Measurements from ENCODE around the gene MALRD1. TPM values are rescaled to one million over a fixed set of nuclear protein-coding genes. Genes with fewer than 3 reads are reported as not detected.

The MALRD1 gene
- total and polyA plus RNA-seq, 2 experiments from 2014 or later = 0.49 to 0.57 TPM

DNA sequence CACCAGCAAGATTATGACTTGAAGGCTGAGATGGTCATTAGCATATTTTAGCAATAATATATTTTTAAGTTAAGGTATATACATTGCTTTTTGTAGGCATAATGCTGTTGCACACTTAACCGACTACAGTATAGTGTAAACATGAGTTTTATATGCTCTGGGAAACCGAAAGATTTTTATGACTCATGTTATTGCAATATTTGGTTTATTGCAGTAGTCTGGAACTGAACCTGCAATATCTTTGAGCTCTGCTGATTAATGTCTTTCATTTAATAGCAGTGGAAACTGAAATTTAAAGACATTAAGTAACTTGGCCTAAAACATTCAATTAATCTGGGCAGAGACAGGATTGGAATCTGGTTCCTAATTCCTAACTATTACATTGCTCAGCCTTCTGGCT is 500.9 kb downstream of the MALRD1 start:
- Histone ChIP-seq H3K9me3 (ENCODE audit: low read depth) (no peaks in the 10 kb centered on the region), H3K4me3 (no peak overlapping the region), H3K27ac (no peak overlapping the region), H3K27me3 (no peaks in the 10 kb centered on the region), H3K36me3 (no peaks in the 10 kb centered on the region), H3K4me1 (ENCODE audit: low read depth) (peaks cover 4% of the 10 kb centered on the region)
- TF ChIP-seq, protein P1, sequence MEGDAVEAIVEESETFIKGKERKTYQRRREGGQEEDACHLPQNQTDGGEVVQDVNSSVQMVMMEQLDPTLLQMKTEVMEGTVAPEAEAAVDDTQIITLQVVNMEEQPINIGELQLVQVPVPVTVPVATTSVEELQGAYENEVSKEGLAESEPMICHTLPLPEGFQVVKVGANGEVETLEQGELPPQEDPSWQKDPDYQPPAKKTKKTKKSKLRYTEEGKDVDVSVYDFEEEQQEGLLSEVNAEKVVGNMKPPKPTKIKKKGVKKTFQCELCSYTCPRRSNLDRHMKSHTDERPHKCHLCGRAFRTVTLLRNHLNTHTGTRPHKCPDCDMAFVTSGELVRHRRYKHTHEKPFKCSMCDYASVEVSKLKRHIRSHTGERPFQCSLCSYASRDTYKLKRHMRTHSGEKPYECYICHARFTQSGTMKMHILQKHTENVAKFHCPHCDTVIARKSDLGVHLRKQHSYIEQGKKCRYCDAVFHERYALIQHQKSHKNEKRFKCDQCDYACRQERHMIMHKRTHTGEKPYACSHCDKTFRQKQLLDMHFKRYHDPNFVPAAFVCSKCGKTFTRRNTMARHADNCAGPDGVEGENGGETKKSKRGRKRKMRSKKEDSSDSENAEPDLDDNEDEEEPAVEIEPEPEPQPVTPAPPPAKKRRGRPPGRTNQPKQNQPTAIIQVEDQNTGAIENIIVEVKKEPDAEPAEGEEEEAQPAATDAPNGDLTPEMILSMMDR (IDR thresholded peaks at IDR 0.05; ENCODE audit: low read depth, low read length) = no peak
- no peak for DNase-seq (ENCODE audit: low read depth in 1 of 2, low spot score in 1 of 2)

DNA sequence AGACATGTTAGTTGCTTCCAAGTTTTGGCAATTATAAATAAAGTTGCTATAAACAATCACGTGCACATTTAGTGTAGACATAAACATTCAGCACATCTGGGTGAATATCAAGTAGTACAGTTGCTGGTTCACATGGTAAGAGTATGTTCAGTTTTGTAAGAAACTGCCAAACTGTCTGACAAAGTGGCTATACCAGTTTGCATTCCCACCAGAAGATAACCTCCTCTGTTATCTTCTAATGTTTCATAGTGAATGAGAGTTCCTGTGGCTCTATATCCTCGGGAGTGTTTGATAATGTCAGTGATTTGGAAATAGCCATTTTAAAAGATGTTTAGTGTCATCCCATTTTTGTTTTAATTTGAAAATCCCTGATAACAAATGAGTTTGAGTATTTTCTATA is 508.1 kb downstream of the MALRD1 start:
- no peak overlapping the region for H3K27ac ChIP-seq
- no peaks in the 10 kb centered on the region for H3K4me1 ChIP-seq (ENCODE audit: low read depth)
- no peaks in the 10 kb centered on the region for H3K9me3 ChIP-seq (ENCODE audit: low read depth)
- H3K4me3 ChIP-seq = no peak overlapping the region
- no peak for DNase-seq (ENCODE audit: low read depth in 1 of 2, low spot score in 1 of 2)
- no peaks in the 10 kb centered on the region for H3K27me3 ChIP-seq
- TF ChIP-seq, protein P1 (IDR thresholded peaks at IDR 0.05; ENCODE audit: low read depth, low read length) = no peak
- H3K36me3 ChIP-seq = no peaks in the 10 kb centered on the region

GRCh38 chr10:19561181-19561580 is 512.6 kb downstream of the MALRD1 start:
- Histone ChIP-seq H3K27me3 (no peaks in the 10 kb centered on the region), H3K9me3 (ENCODE audit: low read depth) (no peaks in the 10 kb centered on the region)

DNA sequence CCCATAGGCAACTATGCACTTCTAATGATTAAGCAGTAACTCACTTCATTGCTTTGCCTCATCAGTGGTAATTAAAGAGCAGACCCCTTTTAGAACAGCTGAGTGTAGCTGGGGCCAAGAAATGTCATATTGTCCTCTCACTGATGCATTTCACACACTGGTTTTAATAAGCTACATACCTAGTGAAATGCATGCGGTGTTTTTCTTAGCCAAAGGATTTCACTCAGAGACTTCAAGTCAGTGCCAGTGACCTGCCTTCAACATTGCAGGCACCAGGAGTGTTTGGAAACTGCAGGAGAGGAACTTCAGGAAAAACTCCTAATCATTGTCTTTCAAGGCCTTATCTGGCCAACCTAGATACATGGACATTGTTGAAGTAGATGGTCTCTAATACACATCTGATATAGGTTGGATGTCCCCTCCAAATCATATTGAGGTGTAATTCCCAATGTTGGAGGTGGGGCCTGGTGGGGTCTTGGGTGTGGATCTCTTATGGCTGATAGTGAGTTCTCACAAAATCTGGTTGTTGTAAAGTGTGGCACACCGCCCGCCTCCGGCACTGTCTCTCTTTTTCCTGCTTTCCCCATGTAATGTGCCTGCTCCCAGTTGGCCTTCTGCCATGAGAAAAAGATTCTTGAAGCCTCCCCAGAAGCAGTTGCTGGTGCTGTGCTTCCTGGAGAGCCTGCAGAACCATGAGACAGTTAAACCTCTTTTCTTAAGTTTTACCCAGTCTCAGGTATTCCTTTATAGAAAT is 515.0 kb downstream of the MALRD1 start:
- H3K27ac ChIP-seq = no peak overlapping the region
- no peak overlapping the region for H3K4me3 ChIP-seq
- no peaks in the 10 kb centered on the region for H3K9me3 ChIP-seq (ENCODE audit: low read depth)
- H3K36me3 ChIP-seq = no peaks in the 10 kb centered on the region
- no peaks in the 10 kb centered on the region for H3K4me1 ChIP-seq (ENCODE audit: low read depth)
- TF ChIP-seq, protein P1 (IDR thresholded peaks at IDR 0.05; ENCODE audit: low read depth, low read length) = no peak
- H3K27me3 ChIP-seq = no peaks in the 10 kb centered on the region
- DNase-seq (ENCODE audit: low read depth in 1 of 2, low spot score in 1 of 2) = no peak

More at GRCh38 chr10:19561181-19561580, 512.6 kb downstream of the MALRD1 start:
- TF ChIP-seq, protein P1 (IDR thresholded peaks at IDR 0.05; ENCODE audit: low read depth, low read length) = no peak
- no peaks in the 10 kb centered on the region for H3K4me1 ChIP-seq (ENCODE audit: low read depth)
- no peak overlapping the region for H3K4me3 ChIP-seq
- no peak overlapping the region for H3K27ac ChIP-seq
- no peaks in the 10 kb centered on the region for H3K36me3 ChIP-seq
- no peak for DNase-seq (ENCODE audit: low read depth in 1 of 2, low spot score in 1 of 2)

- TF ChIP-seq, protein P1 (IDR thresholded peaks at IDR 0.05; ENCODE audit: low read depth, low read length) = no peak
- Histone ChIP-seq H3K27ac (no peak overlapping the region), H3K4me3 (no peak overlapping the region), H3K9me3 (ENCODE audit: low read depth) (no peaks in the 10 kb centered on the region), H3K36me3 (no peaks in the 10 kb centered on the region), H3K4me1 (ENCODE audit: low read depth) (no peaks in the 10 kb centered on the region), H3K27me3 (no peaks in the 10 kb centered on the region)
- no peak for DNase-seq (ENCODE audit: low read depth in 1 of 2, low spot score in 1 of 2)
These were observed 521.5 kb downstream of the MALRD1 start for GRCh38 chr10:19570120-19570519.
